SK-N-SH (cell line): ENCODE measurements around the gene RBM44. TPM values are rescaled to one million over a fixed set of nuclear protein-coding genes. Genes with fewer than 3 reads are reported as not detected.

Experiments
- CTCF ChIA-PET: fragments of 300-600, 350-600 bp; formaldehyde crosslinking; extraction: SDS; loops from one replicate; lab custom pipeline; 2021; lab: Yijun Ruan, JAX
- POLR2A ChIA-PET: fragments of 350-600 bp; sonication (Branson Sonifier 250); formaldehyde crosslinking; extraction: SDS; loops from one replicate; lab custom pipeline; 2020; ENCODE audit warnings: antibody characterized with exemption, inconsistent platforms; lab: Yijun Ruan, JAX
- DNase-seq: peaks from one replicate; pipeline ENCODE4 v3.0.0; 2012
- H2AFZ ChIP-seq: fragments of 200-600 bp; sonication (generic); 2 replicates; pipeline ENCODE4 v1.8.1; 2016; ENCODE audit warnings: antibody characterized with exemption, mild to moderate bottlenecking, low read depth
- H3F3A ChIP-seq: fragments of 200-600 bp; sonication (generic); replicated peaks from 2 replicates; pipeline ENCODE3; 2016; ENCODE audit warnings: antibody characterized with exemption, mild to moderate bottlenecking; ENCODE audit not compliant: insufficient read depth
- H3K27ac ChIP-seq, 2 experiments: fragments of 200-500 bp in 1 of 2; fragments of 200-600 bp in 1 of 2; sonication (Bioruptor generic) in 1 of 2; sonication (generic), shearing (Covaris generic) in 1 of 2; 2 replicates each; pipeline versions ENCODE4 v1.5.1 to v1.6.1; 2014 to 2016; ENCODE audit warnings: low read depth in 2 of 2, inconsistent platforms in 1 of 2, low read length in 1 of 2, mild to moderate bottlenecking in 1 of 2, mixed read lengths in 1 of 2
- H3K27me3 ChIP-seq: fragments of 200-600 bp; sonication (generic), shearing (Covaris generic); 2 replicates; pipeline ENCODE4 v1.6.1; 2016; ENCODE audit warnings: mixed run types; ENCODE audit not compliant: insufficient read depth
- H3K36me3 ChIP-seq, 2 experiments: fragments of 200-500 bp in 1 of 2; fragments of 200-600 bp in 1 of 2; sonication (Bioruptor generic) in 1 of 2; sonication (generic) in 1 of 2; replicated peaks in 1 of 2; 2 replicates each; pipeline versions ENCODE3 to v1.5.1; 2014 to 2016; ENCODE audit warnings: low read length in 1 of 2, mild to moderate bottlenecking in 1 of 2; ENCODE audit not compliant: insufficient read depth in 2 of 2, control insufficient read depth in 1 of 2
- H3K4me1 ChIP-seq, 2 experiments: fragments of 200-500 bp in 1 of 2; fragments of 200-600 bp in 1 of 2; sonication (Bioruptor generic) in 1 of 2; sonication (generic), shearing (Covaris generic) in 1 of 2; 2 replicates each; pipeline versions ENCODE4 v1.5.1 to v1.6.1; 2014 to 2016; ENCODE audit warnings: low read depth in 1 of 2, low read length in 1 of 2, mixed run types in 1 of 2; ENCODE audit not compliant: insufficient read depth in 2 of 2, control insufficient read depth in 1 of 2
- H3K4me2 ChIP-seq: fragments of 200-600 bp; sonication (generic), shearing (Covaris generic); 2 replicates; pipeline ENCODE4 v1.6.1; 2017; ENCODE audit warnings: mixed run types
- H3K4me3 ChIP-seq, 2 experiments: fragments of 200-500 bp in 1 of 2; fragments of 200-600 bp in 1 of 2; sonication (Bioruptor generic) in 1 of 2; sonication (generic), shearing (Covaris generic) in 1 of 2; 2 replicates each; pipeline versions ENCODE4 v1.5.1 to v1.8.1; 2014 to 2016; ENCODE audit warnings: low read depth in 2 of 2, inconsistent platforms in 1 of 2, low read length in 1 of 2, mild to moderate bottlenecking in 1 of 2, mixed read lengths in 1 of 2, moderate library complexity in 1 of 2
- H3K79me2 ChIP-seq: fragments of 200-600 bp; sonication (generic); 2 replicates; pipeline ENCODE4 v1.8.1; 2017; ENCODE audit warnings: mild to moderate bottlenecking; ENCODE audit not compliant: insufficient read depth
- H3K9ac ChIP-seq: fragments of 200-600 bp; sonication (generic); 2 replicates; pipeline ENCODE4 v1.6.1; 2017; ENCODE audit warnings: mixed run types
- H3K9me2 ChIP-seq: fragments of 200-600 bp; sonication (generic); 2 replicates; pipeline ENCODE4 v1.6.1; 2017; ENCODE audit warnings: mixed run types
- H3K9me3 ChIP-seq: fragments of 200-600 bp; sonication (generic); 2 replicates; pipeline ENCODE4 v1.6.1; 2017; ENCODE audit warnings: mixed run types, mild to moderate bottlenecking, moderate library complexity
- H4K20me1 ChIP-seq: fragments of 200-600 bp; sonication (generic); 2 replicates; pipeline ENCODE4 v1.6.1; 2017; ENCODE audit warnings: mild to moderate bottlenecking, mixed run types; ENCODE audit not compliant: insufficient read depth
- CHD2 ChIP-seq: fragments of 150-350 bp; IDR thresholded peaks from 2 replicates; pipeline ENCODE4 v1.6.1; 2018; ENCODE audit warnings: low read length; ENCODE audit not compliant: partially characterized antibody
- CTCF ChIP-seq: fragments of 200-600 bp; sonication (generic); IDR thresholded peaks from 2 replicates; pipeline ENCODE4 v1.6.1; 2017; ENCODE audit warnings: antibody characterized with exemption, mild to moderate bottlenecking, moderate library complexity
- ELF1 ChIP-seq: IDR thresholded peaks from 2 replicates; pipeline ENCODE4 v1.4.0; 2012
- EP300 ChIP-seq, 2 experiments: IDR thresholded peaks; 2 replicates each; pipeline versions ENCODE4 v1.4.0 to v1.6.1; 2012; ENCODE audit warnings: borderline replicate concordance in 1 of 2, low read depth in 1 of 2, low read length in 1 of 2
- JUND ChIP-seq: IDR thresholded peaks from 2 replicates; pipeline ENCODE4 v1.4.0; 2012
- MEF2A ChIP-seq: IDR thresholded peaks from 2 replicates; pipeline ENCODE4 v1.4.0; 2012; ENCODE audit warnings: low read depth, borderline replicate concordance
- MXI1 ChIP-seq: IDR thresholded peaks from 2 replicates; pipeline ENCODE4 v1.6.1; 2012; ENCODE audit warnings: mild to moderate bottlenecking, low read depth, low read length, improper control_type of control experiment
- NRF1 ChIP-seq: IDR thresholded peaks from 2 replicates; pipeline ENCODE4 v1.6.1; 2012; ENCODE audit warnings: low read depth, mild to moderate bottlenecking, low read length
- PBX3 ChIP-seq: IDR thresholded peaks from 2 replicates; pipeline ENCODE4; 2012
- POLR2AphosphoS5 ChIP-seq: IDR thresholded peaks from 2 replicates; pipeline ENCODE4 v1.6.1; 2012; ENCODE audit warnings: low read depth, low read length
- TAF1 ChIP-seq: IDR thresholded peaks from 2 replicates; pipeline ENCODE4 v1.6.1; 2012; ENCODE audit warnings: low read depth, mild to moderate bottlenecking, low read length, moderate library complexity, borderline replicate concordance
- WGBS: methylation state at CpG from one replicate; pipeline ENCODE4 v1.1.6; 2017; ENCODE audit warnings: low lambda C conversion rate; 5-methylcytosine and 5-hydroxymethylcytosine counted together
- polyA plus RNA-seq, 3 experiments: library from polyadenylated mRNA; depleted of rRNA; stranded (reverse); fragments of >200 nt; gene quantifications; 2 replicates each; pipeline ENCODE4 v1.2.3, GENCODE V29; 2012

RBM44 gene
- polyA plus RNA-seq, 1 of the 3 experiments (the other 2 are of a cell fraction), result 0.30 TPM

GRCh38 chr2:237833546-237833945 lies 35.0 kb downstream of the RBM44 start:
- CTCF ChIA-PET, result interaction anchor here (0.8 to 1.9 kb wide), 5 partner anchors 14 to 430 kb away, joined by 3 to 6 read pairs (median 4); no protein-coding TSS in a partner anchor
- WGBS, result 98% methylated on average over 1 of the region's 1 CpG
- DNase-seq, result no peak
- Histone ChIP-seq H3K27me3 (no peaks in the 10 kb centered on the region), H4K20me1 (no peaks in the 10 kb centered on the region)
- no peak for TF ChIP-seq POLR2AphosphoS5
- no peak for TF ChIP-seq CHD2
- TF ChIP-seq, all 33 proteins: peak for 0
- H3K4me2 ChIP-seq, result no peak overlapping the region
- no peak overlapping the region for H3K9ac ChIP-seq
- H3K79me2 ChIP-seq, result no peaks in the 10 kb centered on the region
- H3F3A ChIP-seq, result no peaks in the 10 kb centered on the region
- no peak overlapping the region for H3K27ac ChIP-seq
- no peak overlapping the region for H2AFZ ChIP-seq
- H3K9me3 ChIP-seq, result no peaks in the 10 kb centered on the region
- H3K36me3 ChIP-seq, result no peaks in the 10 kb centered on the region
- POLR2A ChIA-PET, result no interaction called here
- H3K4me3 ChIP-seq, result no peak overlapping the region
- H3K4me1 ChIP-seq, result no peaks in the 10 kb centered on the region
- H3K9me2 ChIP-seq, result no peaks in the 10 kb centered on the region

GRCh38 chr2:237835372-237835771 lies 36.8 kb downstream of the RBM44 start:
- WGBS, result 59% methylated on average over 3 of the region's 3 CpGs
- H3K4me2 ChIP-seq, result no peak overlapping the region
- POLR2A ChIA-PET, result no interaction called here

More at GRCh38 chr2:237835372-237835771, 36.8 kb downstream of the RBM44 start:
- no peak for TF ChIP-seq JUND
- TF ChIP-seq CTCF, result no peak
- no peak for TF ChIP-seq PBX3
- TF ChIP-seq EP300 (IDR thresholded peaks at IDR 0.05; ENCODE audit: borderline replicate concordance in 1 of 2, low read depth in 1 of 2, low read length in 1 of 2), result no peak
- TF ChIP-seq MXI1, result no peak
- TF ChIP-seq NRF1, result no peak
- no peak for TF ChIP-seq ELF1
- no peak for TF ChIP-seq TAF1
- no peak for TF ChIP-seq MEF2A
- Histone ChIP-seq H4K20me1 (no peaks in the 10 kb centered on the region), H3K27me3 (no peaks in the 10 kb centered on the region), H3K9ac (no peak overlapping the region), H3K9me2 (no peaks in the 10 kb centered on the region), H3K4me1 (no peaks in the 10 kb centered on the region), H3F3A (no peaks in the 10 kb centered on the region), H2AFZ (no peak overlapping the region), H3K27ac (no peak overlapping the region), H3K79me2 (no peaks in the 10 kb centered on the region), H3K36me3 (no peaks in the 10 kb centered on the region), H3K9me3 (no peaks in the 10 kb centered on the region), H3K4me3 (no peak overlapping the region)
- CTCF ChIA-PET, result interaction anchor here (1.7 to 1.9 kb wide), 2 partner anchors 16 to 23 kb away, joined by 4 to 7 read pairs; no protein-coding TSS in a partner anchor
- DNase-seq, result no peak
